T-helper 17 cell (primary cell): Measurements from ENCODE around the gene GNAS-AS1. TPM values are rescaled to one million over a fixed set of nuclear protein-coding genes. Genes with fewer than 3 reads are reported as not detected.

Experiments
- ATAC-seq: fragments of 150-1000 bp; cut with Tn5 transposase; 2 replicates; pipeline ENCODE4 v1.10.0; 2021; ENCODE audit warnings: mild to moderate bottlenecking, moderate library complexity
- DNase-seq, 3 donors: peaks; one replicate each; pipeline versions ENCODE4 v3.0.0 to v3.0.0-alpha.2; 2020 to 2021
- H3K9me3 ChIP-seq: one replicate; pipeline ENCODE4 v1.7.0; 2013; ENCODE audit warnings: low read length, mild to moderate bottlenecking; ENCODE audit not compliant: control insufficient read depth, poor library complexity, severe bottlenecking
- H3K27ac Mint-ChIP-seq: one replicate; pipeline ENCODE4 v1.8.0; 2022; ENCODE audit warnings: mild to moderate bottlenecking, moderate library complexity, mixed read lengths
- H3K27me3 Mint-ChIP-seq: one replicate; pipeline ENCODE4 v1.8.0; 2022; ENCODE audit warnings: mixed read lengths
- H3K36me3 Mint-ChIP-seq: one replicate; pipeline ENCODE4 v1.8.0; 2022; ENCODE audit warnings: low read depth, mixed read lengths
- H3K4me1 Mint-ChIP-seq: one replicate; pipeline ENCODE4 v1.8.0; 2022; ENCODE audit warnings: mild to moderate bottlenecking, mixed read lengths
- H3K4me3 Mint-ChIP-seq: one replicate; pipeline ENCODE4 v1.8.0; 2022; ENCODE audit warnings: mild to moderate bottlenecking, moderate library complexity, mixed read lengths
- total RNA-seq, 4 donors: library from RNA in 2 of 4; stranded (reverse) in 2 of 4; gene quantifications; one replicate each; pipeline ENCODE4 v1.2.3 and lab custom pipeline; 2022 to 2026

The GNAS-AS1 gene
- total RNA-seq, 2 donors from 2014 or later, result 0.72 TPM; not detected in 1

DNA sequence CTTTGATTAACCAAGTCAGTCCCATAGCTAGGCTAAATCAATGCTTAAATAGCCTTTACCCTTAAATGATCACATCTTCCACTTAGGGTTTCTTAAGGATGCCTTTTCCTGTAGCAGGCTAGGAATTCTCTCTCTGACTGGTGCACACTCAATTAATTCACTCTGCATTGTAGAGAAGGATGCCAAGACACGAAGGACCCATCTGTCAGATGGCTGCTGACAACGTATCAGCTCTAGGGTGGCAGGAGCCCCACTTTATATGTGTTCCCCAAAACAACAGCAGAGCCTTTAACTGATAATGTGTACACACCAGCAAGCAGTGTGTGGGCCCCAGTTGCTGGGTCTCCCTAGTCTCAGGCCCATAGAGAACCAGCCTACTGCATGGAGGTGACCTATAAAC lies 15.1 kb upstream of the GNAS-AS1 start:
- H3K27ac Mint-ChIP-seq, result no peak overlapping the region
- DNase-seq, result no peak
- no peaks in the 10 kb centered on the region for H3K9me3 ChIP-seq
- no peak for ATAC-seq
- peaks cover 2% of the 10 kb centered on the region for H3K36me3 Mint-ChIP-seq
- peaks cover 4% of the 10 kb centered on the region for H3K4me1 Mint-ChIP-seq
- H3K4me3 Mint-ChIP-seq, result no peak overlapping the region
- H3K27me3 Mint-ChIP-seq, result peaks cover 36% of the 10 kb centered on the region

DNA sequence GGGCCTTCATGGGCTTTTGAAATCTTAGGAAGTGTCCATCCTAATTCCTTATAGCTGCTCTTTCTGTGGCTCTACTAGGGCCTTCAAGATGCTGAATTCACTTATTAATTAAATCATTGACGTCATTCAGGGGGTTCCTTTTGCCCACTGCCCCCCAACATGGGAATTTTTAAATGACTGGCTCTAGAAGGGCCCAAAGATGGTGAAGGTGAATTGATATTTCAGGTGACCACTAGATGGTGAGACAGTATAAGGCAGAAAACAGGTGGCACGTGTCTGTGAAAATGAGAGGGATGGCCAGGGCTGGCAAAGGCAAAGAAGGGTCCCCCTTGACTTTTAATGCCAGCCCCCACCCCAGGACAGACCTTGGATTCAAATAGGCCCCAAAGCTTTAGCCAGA lies 13.6 kb upstream of the GNAS-AS1 start:
- no peaks in the 10 kb centered on the region for H3K36me3 Mint-ChIP-seq
- H3K27me3 Mint-ChIP-seq, result peaks cover 48% of the 10 kb centered on the region
- H3K4me1 Mint-ChIP-seq, result no peaks in the 10 kb centered on the region
- H3K4me3 Mint-ChIP-seq, result no peak overlapping the region
- ATAC-seq (peak; percentile 35), DNase-seq (no peak)
- H3K27ac Mint-ChIP-seq, result no peak overlapping the region
- H3K9me3 ChIP-seq, result no peaks in the 10 kb centered on the region

DNA sequence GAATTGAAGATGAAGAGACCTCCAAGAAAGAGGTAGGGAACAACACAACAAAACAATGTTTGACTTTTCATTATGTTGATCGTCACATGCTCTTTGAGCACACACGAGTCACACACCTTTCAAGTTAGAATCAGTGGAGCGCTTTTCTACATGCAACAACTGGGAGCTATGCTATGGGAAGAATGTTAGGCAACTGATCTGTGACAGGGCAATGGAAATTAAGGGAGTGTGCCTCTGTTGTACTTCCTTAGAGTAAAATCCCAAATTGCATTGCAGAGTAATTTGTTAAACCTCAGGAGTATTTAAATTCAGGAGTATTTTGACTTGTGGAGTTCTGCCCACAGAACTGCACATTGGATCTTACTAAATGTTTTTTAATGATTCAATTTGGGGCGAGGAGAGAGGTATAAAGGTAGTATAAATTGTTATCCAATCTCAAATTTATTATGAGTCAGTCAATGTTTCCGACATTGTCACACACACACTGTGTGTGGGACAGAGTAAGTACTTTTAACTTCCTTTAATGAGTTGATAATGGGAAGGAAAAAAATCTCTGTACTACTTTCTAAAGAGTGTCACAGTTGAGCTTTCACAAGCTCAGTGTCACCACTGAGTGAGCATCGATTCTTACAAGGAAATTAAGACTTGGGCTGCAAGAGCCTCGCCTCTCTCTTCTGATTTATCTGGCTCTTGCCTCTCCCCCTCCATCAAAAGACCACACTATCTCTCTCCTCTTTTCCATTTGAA lies 12.5 kb upstream of the GNAS-AS1 start:
- ATAC-seq (no peak), DNase-seq (no peak)
- no peaks in the 10 kb centered on the region for H3K9me3 ChIP-seq
- no peaks in the 10 kb centered on the region for H3K4me1 Mint-ChIP-seq
- H3K27me3 Mint-ChIP-seq, result peaks cover 57% of the 10 kb centered on the region
- no peak overlapping the region for H3K27ac Mint-ChIP-seq
- H3K36me3 Mint-ChIP-seq, result no peaks in the 10 kb centered on the region
- no peak overlapping the region for H3K4me3 Mint-ChIP-seq

DNA sequence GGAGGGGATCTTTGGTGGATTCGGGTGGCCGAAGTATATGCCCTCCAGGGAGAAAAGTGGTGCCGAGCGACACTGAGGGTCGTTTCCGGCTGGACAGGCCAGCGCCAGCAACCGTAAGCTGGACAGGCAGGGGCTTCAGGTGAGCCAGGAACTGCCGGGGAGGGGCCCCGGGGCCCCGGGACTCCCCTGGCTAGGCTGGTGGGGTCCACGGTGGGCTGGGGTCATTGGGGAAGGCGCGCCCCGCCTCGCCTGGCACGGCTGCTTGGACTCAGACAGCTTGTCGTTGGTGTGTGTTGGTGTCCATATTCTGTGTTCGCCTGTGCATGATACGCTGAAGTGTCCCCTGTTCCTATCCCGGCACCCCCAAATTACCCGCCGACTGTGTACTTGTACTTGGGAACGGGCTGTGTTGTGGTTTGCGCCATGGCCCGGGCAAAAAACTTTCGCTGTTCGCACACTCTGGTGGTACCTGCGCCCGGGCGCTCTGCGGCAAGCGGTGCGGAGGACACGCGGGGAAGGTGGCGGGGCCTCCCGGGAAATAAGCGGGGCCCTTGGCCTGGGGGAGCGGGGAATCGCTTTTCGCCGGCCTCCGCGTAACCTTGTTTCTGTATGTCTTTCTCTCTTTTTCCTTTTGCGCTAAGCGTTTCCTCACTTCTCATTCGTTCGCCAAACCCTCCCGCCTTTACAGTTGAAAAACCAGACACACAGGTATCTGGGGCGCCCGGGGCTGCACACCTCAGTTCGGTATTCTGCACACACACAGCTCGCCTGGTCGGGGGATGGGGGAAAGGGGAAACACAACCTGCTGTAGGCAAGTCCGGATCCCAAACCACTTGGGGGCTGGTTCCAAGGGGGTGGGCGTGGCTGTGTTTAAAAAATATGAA lies 5.0 kb upstream of the GNAS-AS1 start:
- no peak for ATAC-seq
- peak overlapping the region; percentile 52 for H3K4me3 Mint-ChIP-seq
- no peaks in the 10 kb centered on the region for H3K9me3 ChIP-seq
- no peak overlapping the region for H3K27ac Mint-ChIP-seq
- H3K27me3 Mint-ChIP-seq, result peaks cover 73% of the 10 kb centered on the region
- peaks cover 19% of the 10 kb centered on the region for H3K4me1 Mint-ChIP-seq
- no peak for DNase-seq
- H3K36me3 Mint-ChIP-seq, result peaks cover 4% of the 10 kb centered on the region

DNA sequence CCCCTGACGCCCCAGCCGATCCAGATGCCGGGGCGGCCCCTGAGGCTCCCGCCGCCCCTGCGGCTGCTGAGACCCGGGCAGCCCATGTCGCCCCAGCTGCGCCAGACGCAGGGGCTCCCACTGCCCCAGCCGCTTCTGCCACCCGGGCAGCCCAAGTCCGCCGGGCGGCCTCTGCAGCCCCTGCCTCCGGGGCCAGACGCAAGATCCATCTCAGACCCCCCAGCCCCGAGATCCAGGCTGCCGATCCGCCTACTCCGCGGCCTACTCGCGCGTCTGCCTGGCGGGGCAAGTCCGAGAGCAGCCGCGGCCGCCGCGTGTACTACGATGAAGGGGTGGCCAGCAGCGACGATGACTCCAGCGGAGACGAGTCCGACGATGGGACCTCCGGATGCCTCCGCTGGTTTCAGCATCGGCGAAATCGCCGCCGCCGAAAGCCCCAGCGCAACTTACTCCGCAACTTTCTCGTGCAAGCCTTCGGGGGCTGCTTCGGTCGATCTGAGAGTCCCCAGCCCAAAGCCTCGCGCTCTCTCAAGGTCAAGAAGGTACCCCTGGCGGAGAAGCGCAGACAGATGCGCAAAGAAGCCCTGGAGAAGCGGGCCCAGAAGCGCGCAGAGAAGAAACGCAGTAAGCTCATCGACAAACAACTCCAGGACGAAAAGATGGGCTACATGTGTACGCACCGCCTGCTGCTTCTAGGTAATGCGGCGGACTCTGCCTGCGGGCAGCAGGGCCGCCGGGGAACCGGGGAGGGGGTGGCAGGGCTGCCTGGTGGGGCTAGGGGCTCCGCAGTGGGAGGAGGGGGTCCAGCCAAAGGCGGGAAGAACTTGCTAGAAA lies 4.2 kb upstream of the GNAS-AS1 start:
- H3K4me3 Mint-ChIP-seq, result peak overlapping the region; percentile 52
- H3K9me3 ChIP-seq, result no peaks in the 10 kb centered on the region
- no peak overlapping the region for H3K27ac Mint-ChIP-seq
- no peak for ATAC-seq
- peaks cover 6% of the 10 kb centered on the region for H3K36me3 Mint-ChIP-seq
- DNase-seq, result no peak
- H3K4me1 Mint-ChIP-seq, result peaks cover 22% of the 10 kb centered on the region
- H3K27me3 Mint-ChIP-seq, result peaks cover 73% of the 10 kb centered on the region

DNA sequence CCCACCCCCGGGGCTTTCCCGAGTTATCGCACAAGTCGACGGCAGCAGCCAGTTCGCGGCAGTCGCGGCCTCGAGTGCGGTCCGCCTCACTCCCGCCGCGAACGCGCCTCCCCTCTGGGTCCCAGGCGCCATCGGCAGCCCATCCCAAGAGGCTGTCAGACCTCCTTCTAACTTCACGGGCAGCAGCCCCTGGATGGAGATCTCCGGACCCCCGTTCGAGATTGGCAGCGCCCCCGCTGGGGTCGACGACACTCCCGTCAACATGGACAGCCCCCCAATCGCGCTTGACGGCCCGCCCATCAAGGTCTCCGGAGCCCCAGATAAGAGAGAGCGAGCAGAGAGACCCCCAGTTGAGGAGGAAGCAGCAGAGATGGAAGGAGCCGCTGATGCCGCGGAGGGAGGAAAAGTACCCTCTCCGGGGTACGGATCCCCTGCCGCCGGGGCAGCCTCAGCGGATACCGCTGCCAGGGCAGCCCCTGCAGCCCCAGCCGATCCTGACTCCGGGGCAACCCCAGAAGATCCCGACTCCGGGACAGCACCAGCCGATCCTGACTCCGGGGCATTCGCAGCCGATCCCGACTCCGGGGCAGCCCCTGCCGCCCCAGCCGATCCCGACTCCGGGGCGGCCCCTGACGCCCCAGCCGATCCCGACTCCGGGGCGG lies 3.4 kb upstream of the GNAS-AS1 start:
- ATAC-seq (no peak), DNase-seq (no peak)
- H3K9me3 ChIP-seq, result no peaks in the 10 kb centered on the region
- H3K36me3 Mint-ChIP-seq, result peaks cover 6% of the 10 kb centered on the region
- no peak overlapping the region for H3K27ac Mint-ChIP-seq
- H3K27me3 Mint-ChIP-seq, result peaks cover 77% of the 10 kb centered on the region
- peak overlapping the region; percentile 78 for H3K4me3 Mint-ChIP-seq
- peaks cover 24% of the 10 kb centered on the region for H3K4me1 Mint-ChIP-seq

DNA sequence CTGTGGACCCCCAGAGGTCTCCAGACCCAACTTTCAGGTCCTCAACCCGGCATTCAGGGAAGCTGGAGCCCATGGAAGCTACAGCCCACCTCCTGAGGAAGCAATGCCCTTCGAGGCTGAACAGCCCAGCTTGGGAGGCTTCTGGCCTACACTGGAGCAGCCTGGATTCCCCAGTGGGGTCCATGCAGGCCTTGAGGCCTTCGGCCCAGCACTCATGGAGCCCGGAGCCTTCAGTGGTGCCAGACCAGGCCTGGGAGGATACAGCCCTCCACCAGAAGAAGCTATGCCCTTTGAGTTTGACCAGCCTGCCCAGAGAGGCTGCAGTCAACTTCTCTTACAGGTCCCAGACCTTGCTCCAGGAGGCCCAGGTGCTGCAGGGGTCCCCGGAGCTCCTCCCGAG lies 2.8 kb upstream of the GNAS-AS1 start:
- Mint-ChIP-seq H3K36me3 (peaks cover 6% of the 10 kb centered on the region), H3K27me3 (peaks cover 77% of the 10 kb centered on the region), H3K4me3 (peak overlapping the region; percentile 78), H3K27ac (no peak overlapping the region), H3K4me1 (peaks cover 24% of the 10 kb centered on the region)
- no peaks in the 10 kb centered on the region for H3K9me3 ChIP-seq
- DNase-seq, result no peak
- no peak for ATAC-seq

DNA sequence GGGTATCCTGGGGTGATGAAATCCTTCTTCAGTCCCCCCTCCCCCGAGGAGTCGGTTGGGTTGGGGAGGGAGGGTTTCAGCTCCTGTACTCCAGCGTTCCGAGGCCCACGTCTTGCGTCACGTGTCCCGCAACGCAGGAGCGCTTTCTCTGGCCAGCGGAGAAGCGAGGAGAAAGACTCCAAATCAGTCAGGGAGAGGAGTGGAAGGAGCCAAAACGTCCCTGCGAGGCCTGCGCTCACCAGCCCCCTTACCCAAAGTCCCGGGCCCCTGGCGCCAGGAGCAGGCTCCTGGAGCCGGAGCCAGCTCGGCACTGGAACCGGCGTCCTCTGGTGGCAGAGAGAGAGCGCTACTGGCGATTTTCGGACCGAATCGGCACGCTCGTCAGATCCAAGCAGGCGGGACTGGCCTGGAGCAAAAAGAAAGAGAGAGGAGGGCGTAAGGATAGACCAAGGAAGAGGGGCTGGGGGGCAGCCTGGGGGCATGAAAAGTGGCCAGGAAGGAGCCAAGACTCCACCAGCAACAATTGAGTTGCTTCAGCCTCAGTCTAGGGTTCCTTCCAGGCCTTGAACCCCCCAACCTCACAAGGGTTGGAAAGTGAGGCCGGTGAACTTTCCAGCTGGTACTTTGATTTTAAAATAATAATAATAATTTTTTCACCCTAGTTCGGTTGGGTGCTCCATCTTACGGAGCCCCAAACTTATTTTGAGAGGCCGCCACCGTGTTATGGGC lies 2.0 kb upstream of the GNAS-AS1 start, which contains the start of gene GNAS:
TSS of gene GNAS (plus strand) at position 174 of the 729 bp plus-strand sequence.
- H3K4me1 Mint-ChIP-seq, result peaks cover 24% of the 10 kb centered on the region
- H3K9me3 ChIP-seq, result no peaks in the 10 kb centered on the region
- peak within 1 kb of the TSS; percentile 91 for H3K4me3 Mint-ChIP-seq
- H3K27me3 Mint-ChIP-seq, result peaks cover 75% of the 10 kb centered on the region
- DNase-seq (peak in 1 of 3 donors; percentile 44), ATAC-seq (peak; percentile 50)
- peaks cover 6% of the 10 kb centered on the region for H3K36me3 Mint-ChIP-seq
- H3K27ac Mint-ChIP-seq, result no peak within 1 kb of the TSS

DNA sequence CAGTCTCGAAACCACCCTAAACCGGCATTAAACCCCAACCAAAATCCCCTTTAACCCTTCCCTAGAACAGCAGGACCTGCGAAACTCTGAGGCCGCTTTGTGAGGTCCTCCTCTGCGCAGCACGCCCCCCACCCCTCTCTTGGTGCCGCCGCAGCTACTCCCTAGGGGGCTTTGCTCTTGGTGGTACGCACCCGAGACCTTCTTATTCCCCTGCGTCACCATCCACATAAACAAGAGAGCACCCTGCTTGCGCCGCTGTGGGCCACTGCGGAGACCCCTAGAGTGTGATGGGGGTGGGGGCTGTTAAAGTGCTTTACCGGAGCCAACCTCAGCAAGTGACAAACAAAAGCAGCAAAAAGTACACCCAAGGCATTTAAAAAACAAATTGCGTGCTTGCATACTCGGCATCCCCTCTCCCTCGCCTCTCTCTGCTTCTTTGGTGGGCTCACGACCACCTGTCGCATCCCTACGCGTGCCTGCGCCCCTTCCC lies 1.3 kb upstream of the GNAS-AS1 start:
- Mint-ChIP-seq H3K27ac (no peak overlapping the region), H3K4me1 (peaks cover 24% of the 10 kb centered on the region), H3K36me3 (peaks cover 6% of the 10 kb centered on the region), H3K27me3 (peaks cover 68% of the 10 kb centered on the region), H3K4me3 (peak overlapping the region; percentile 91)
- no peaks in the 10 kb centered on the region for H3K9me3 ChIP-seq
- ATAC-seq (no peak), DNase-seq (no peak)

DNA sequence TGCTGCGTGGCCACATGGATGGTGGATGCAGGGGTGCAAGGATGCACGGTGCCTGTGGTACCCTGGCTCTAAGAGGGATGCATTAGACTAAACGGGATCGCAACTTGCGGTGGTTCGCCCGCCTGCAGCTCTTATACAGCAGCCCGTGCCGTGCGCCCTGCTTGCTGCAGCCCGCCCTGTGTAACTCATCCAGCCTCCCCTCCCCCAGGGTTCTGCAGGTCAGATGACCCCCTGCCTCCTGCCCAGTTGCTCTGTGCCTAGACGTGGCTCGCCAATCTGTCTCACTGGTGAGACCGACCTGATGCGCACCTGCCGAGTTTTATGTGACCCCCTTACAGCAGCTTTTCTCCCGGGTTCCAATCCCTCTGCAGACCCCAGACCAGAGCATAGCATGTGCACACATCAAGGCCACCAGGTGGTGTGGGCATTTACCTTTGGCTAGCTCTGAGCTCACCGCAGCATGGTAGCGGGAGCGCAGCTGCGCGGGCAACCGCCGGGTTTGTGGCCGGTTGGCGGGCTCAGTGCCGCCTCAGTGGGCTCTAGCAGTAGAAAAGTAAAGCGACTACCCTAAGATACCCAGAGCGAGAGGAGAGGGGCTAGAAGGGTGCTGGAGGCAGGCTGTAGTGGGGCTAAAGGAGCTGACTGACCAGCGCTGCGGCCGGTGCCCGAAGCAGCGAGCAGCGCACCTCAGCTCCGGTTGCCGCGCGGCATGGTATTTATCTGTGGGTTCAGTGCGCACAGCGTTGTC lies 693 bp upstream of the GNAS-AS1 start:
- Mint-ChIP-seq H3K36me3 (peaks cover 6% of the 10 kb centered on the region), H3K27me3 (peaks cover 62% of the 10 kb centered on the region), H3K4me1 (peaks cover 24% of the 10 kb centered on the region), H3K4me3 (peak overlapping the region; percentile 91), H3K27ac (no peak overlapping the region)
- H3K9me3 ChIP-seq, result no peaks in the 10 kb centered on the region
- ATAC-seq (peak; percentile 27), DNase-seq (no peak)

DNA sequence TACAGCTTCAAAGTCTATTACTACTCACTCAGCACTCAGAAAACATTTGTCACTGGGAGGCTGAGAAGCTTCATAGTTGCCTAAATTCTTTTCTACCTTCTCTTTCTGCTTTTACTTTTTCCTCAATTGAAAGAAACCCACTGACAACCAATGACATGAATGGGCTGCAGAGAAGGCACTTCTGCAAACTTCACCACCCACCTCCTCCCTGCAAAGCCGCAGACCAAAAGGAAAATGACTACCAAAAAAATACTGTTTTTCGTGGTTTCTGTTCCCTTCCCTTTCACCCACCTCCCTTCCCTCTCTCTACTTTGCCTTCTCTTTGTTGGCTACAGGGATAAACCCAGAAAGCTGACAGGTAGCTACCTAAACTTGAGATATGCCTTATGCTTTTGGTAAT lies 3.2 kb downstream of the GNAS-AS1 start:
- ATAC-seq (no peak), DNase-seq (no peak)
- H3K9me3 ChIP-seq, result no peaks in the 10 kb centered on the region
- H3K27ac Mint-ChIP-seq, result no peak overlapping the region
- peaks cover 77% of the 10 kb centered on the region for H3K27me3 Mint-ChIP-seq
- H3K4me1 Mint-ChIP-seq, result peaks cover 16% of the 10 kb centered on the region
- H3K4me3 Mint-ChIP-seq, result no peak overlapping the region
- H3K36me3 Mint-ChIP-seq, result peaks cover 6% of the 10 kb centered on the region
